Activated CD4-positive, alpha-beta T cell treated with anti-CD3 and anti-CD28 coated beads, Interleukin-2, amount 50 U/mL, for 4 hours (primary cell): Measurements from ENCODE around the gene LAMC2.

ENCODE experiments used
- DNase-seq, 2 experiments: peaks; one replicate each; pipeline ENCODE4 v3.0.0-alpha.2; 2020

Gene LAMC2

GRCh38 chr1:183173828-183174227 lies 12.2 kb upstream of the LAMC2 start:
- no peak for DNase-seq

GRCh38 chr1:183175631-183176030 lies 10.4 kb upstream of the LAMC2 start:
- no peak for DNase-seq

GRCh38 chr1:183178545-183178944 lies 7.5 kb upstream of the LAMC2 start:
- DNase-seq = no peak

GRCh38 chr1:183179033-183179432 lies 7.0 kb upstream of the LAMC2 start:
- DNase-seq = no peak

GRCh38 chr1:183180218-183180617 lies 5.8 kb upstream of the LAMC2 start:
- DNase-seq = no peak

- DNase-seq = no peak
Observed at GRCh38 chr1:183180634-183181056, 5.4 kb upstream of the LAMC2 start.

- no peak for DNase-seq
Observed at GRCh38 chr1:183186841-183187240, 777 bp downstream of the LAMC2 start.

GRCh38 chr1:183188240-183188639 lies 2.2 kb downstream of the LAMC2 start:
- no peak for DNase-seq

GRCh38 chr1:183191833-183192232 lies 5.8 kb downstream of the LAMC2 start:
- no peak for DNase-seq

- no peak for DNase-seq
Observed at GRCh38 chr1:183193963-183194525, 8.0 kb downstream of the LAMC2 start.

- DNase-seq = no peak
Observed at GRCh38 chr1:183194527-183195141, 8.6 kb downstream of the LAMC2 start.

GRCh38 chr1:183195142-183195574 lies 9.1 kb downstream of the LAMC2 start:
- no peak for DNase-seq

GRCh38 chr1:183197762-183198161 lies 11.7 kb downstream of the LAMC2 start:
- no peak for DNase-seq

GRCh38 chr1:183198463-183198862 lies 12.4 kb downstream of the LAMC2 start:
- no peak for DNase-seq

GRCh38 chr1:183199304-183199703 lies 13.2 kb downstream of the LAMC2 start:
- no peak for DNase-seq

- no peak for DNase-seq
Observed at GRCh38 chr1:183200451-183200850, 14.4 kb downstream of the LAMC2 start.

- no peak for DNase-seq
Observed at GRCh38 chr1:183203094-183203493, 17.0 kb downstream of the LAMC2 start.

- DNase-seq = no peak
Observed at GRCh38 chr1:183205196-183205781, 19.2 kb downstream of the LAMC2 start.

- DNase-seq = no peak
Observed at GRCh38 chr1:183206538-183207122, 20.6 kb downstream of the LAMC2 start.

GRCh38 chr1:183209533-183210158 lies 23.6 kb downstream of the LAMC2 start:
- no peak for DNase-seq

GRCh38 chr1:183210681-183211080 lies 24.6 kb downstream of the LAMC2 start:
- no peak for DNase-seq

- no peak for DNase-seq
Observed at GRCh38 chr1:183212870-183213269, 26.8 kb downstream of the LAMC2 start.
